Renal cortex interstitium (tissue), 11 donors: ENCODE results near the gene AGAP3. TPM values are rescaled to one million over a fixed set of nuclear protein-coding genes. Genes with fewer than 3 reads are reported as not detected.

Source experiments
- DNase-seq, 11 donors: peaks; one replicate each; pipeline ENCODE4 v3.0.0-alpha.2; 2013; ENCODE audit warnings: low read depth in 9 of 11, low spot score in 4 of 11; ENCODE audit errors: extremely low read depth in 1 of 11
- polyA plus RNA-seq, 3 donors: library from polyadenylated mRNA; unstranded; fragments of 120-200 nt; gene quantifications; one replicate each; pipeline ENCODE4 v1.2.1, GENCODE V29; 2013; ENCODE audit not compliant: insufficient read length in 3 of 3

AGAP3 gene
- polyA plus RNA-seq, 3 donors = 53.8 to 75.3 (median 72.3) TPM

DNA sequence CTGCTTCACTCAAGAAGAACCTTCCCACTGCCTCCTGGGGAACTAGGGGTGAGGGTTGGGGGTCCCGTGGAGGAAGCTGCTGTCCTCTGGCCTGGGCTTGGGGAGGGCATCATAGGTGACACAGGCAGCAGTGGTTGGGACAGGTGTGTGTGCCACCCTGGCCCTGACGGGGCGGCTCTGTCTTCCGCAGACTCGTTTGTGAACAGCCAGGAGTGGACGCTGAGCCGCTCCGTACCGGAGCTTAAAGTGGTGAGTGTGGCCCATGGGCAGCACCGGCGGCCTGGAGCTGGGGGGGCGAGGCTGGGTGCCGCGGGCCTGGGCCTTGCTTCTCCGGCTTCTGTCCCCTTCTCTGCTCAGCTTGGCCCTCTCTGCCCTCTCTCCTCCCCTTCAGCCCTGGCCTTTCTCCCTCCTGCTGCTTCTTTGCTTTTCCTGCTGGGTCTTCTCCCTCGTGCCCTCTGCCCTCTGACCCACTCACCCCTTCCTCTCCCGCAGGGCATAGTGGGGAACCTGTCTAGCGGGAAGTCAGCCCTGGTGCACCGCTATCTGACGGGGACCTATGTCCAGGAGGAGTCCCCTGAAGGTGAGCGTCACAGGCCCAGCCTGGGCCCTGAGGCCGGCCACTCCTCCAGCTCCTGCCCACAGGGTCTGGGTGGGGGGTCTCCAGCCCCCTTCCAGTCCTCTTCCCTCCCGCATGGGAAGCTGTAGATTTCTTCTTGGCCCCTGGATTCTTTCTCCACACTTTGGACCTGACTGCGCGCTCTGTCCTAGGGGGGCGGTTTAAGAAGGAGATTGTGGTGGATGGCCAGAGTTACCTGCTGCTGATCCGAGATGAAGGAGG lies 30.5 kb downstream of the AGAP3 start:
- DNase-seq = no peak

DNA sequence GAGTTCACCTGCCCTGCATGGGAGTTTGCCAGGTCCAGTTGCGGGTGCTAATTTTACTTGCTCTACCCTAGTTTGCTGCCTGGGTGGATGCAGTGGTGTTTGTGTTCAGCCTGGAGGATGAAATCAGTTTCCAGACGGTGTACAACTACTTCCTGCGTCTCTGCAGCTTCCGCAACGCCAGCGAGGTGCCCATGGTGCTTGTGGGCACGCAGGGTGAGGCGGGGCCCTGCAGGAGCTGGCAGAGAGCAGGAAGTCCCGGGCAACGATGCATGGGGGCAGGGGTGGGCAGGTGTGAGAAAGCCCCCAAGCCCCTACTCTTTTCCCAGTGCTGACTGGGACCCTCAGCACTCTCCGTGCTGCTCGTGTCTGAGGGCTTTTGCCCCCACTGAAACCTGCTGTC lies 31.3 kb downstream of the AGAP3 start:
- no peak for DNase-seq

DNA sequence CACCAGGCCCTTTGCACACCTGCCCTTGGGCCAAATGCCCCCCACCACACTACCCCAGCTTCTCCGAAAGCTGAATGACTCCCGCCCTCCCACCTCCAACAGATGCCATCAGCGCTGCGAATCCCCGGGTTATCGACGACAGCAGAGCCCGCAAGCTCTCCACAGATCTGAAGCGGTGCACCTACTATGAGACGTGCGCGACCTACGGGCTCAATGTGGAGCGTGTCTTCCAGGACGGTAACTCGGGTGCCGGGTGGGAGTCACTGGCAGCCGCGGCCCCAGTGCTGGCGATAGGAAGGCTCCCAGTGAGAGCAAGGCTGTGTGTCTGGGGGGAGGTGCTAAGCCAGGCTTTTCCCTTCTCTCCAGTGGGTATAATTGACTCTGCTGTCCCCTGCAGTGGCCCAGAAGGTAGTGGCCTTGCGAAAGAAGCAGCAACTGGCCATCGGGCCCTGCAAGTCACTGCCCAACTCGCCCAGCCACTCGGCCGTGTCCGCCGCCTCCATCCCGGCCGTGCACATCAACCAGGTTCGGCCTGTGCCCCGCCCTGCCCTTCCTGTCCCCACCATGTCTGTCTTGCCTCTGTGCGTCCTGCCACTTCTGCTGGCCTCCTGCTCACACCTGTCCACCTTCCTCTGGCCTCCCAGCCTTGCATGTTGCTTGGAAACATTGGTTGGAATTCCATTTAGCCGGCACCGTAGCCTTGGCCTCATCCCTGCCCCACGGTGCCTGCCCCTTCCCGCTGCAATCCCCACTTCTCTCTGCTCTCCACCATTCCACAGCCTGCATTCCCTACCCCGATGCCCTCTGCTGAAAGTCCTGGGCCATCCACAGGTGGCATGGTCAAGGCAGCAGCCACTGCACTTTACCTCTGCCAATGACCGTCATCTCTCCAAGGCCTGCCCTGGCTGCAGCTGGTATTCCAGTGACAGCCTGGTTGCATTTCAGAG lies 32.1 kb downstream of the AGAP3 start:
- no peak for DNase-seq

DNA sequence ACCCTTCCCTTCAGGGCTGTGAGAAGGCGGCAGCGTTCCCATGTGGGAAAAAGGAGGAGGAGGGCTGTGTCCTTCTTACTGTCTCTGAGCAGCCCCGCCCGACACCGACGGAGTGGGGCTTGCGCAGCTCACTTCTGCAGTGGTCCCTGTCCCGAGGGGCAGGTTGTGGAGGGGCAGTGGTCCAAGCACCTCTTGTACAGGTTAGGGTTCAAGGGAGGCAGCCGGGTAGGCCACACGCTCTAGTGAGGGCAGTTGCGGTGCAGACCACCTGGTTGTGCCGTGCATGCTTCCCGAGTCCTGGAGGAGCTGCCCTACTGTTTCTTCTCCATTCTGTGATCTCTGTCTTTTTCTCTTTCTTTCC lies 32.8 kb downstream of the AGAP3 start:
- no peak for DNase-seq

DNA sequence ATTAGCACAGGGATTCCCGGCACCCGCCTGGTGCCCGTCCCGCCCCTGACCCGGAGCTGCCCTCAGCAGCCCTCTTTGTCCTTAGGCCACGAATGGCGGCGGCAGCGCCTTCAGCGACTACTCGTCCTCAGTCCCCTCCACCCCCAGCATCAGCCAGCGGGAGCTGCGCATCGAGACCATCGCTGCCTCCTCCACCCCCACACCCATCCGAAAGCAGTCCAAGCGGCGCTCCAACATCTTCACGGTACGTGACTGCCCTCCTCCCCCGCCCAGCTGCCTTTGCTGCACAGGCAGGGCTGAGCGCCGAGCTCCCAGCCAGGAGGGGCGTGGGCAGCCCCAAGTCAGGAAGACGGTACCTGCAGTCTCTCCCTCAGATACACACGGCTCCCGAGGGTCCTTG lies 33.6 kb downstream of the AGAP3 start:
- DNase-seq = peak in 1 of 11 donors; percentile 39

DNA sequence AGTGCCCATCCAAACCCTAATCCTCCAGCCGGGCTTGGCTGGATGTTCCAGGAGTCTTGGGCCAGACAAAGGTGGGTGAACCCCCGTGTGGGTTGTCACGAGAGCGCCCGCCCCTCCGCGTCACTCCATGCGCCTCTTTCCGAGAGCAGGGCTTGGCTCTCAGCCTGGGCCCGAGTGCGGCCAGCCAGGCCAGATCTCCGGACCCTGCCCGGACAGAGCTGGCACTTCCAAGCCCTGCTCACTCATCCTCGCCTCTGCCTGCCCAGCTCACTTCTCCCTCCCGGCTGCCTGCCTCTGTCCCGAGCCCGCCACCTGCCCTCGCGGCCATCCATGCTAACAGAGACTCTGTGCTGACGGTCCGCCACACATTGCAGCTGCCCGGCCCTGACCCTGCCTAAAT lies 34.6 kb downstream of the AGAP3 start:
- no peak for DNase-seq

DNA sequence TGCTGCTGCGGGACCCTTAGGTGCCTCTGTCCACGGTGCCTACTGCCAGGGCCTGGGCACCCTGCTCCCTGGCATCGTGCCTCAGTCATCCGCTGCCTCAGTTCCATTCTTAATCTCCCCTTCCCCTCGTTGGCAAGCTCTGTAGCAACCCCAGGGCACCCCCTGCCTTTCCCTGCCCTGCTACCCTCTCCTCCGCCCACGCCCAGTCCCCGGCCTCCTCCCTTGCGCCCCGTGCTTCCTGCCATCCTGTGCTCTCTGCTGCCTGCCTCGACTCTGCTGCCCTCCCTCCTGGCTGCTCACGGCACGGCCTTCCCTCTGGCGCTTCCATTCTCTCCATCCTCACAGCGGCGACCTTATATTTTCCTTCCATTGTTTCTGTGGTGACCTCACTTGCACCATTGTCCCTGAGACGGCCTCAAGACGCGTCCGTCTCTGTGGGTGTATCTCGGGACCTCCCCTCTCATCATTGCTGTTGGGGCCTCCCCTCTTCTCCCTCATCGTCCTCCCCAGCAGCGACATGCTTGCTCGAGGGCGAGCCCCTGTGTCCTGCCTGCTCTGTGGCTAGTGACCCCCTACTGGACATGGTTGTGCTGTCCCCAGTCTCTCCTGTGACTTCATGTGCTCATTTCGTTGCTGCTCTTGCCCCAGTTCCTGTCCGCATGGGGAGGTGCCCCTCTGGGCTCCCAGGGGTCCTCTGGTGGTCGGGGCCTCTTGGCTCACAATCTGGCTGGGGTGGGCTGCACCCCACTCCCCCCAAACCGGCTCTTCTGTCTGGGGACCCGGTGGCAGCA lies 35.3 kb downstream of the AGAP3 start:
- DNase-seq = no peak

DNA sequence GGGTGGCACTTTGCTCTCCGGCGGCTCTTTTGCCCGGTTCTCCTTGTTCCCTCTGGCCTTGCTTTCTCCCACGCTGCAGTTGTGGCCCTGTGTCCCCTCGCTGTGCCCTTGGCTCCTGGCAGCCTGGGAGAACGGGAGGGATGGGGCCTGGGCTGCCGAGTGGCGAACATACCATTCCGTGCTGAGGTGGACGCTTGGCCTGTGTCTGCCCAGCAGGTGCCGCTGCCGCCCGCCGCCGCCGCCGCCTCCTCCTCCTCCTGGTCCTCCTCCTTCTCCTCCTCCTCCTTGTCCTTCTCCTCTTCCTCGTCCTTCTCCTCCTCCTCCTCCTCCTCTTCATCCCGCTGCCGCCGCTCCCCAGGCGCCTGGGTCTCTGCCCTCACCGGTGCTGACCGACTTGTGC lies 36.0 kb downstream of the AGAP3 start:
- DNase-seq = no peak

DNA sequence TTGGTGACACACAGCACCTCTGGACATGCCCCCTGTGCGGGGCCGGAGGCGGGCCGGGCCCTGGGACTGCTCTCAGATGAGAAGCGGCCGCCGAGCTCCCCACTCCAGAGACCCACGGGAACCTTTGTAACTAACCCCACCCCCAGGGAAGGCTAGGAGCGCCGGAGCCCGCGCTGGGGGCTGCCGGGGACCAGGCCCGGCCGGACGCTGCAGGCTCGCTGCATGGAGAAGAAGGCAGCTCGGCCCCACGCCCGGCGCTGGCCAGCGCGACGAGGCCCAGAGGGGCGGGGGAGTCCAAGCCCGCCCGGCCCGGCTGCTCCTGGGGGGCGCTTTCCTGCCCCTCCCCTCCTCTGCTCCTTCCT lies 36.5 kb downstream of the AGAP3 start:
- no peak for DNase-seq

DNA sequence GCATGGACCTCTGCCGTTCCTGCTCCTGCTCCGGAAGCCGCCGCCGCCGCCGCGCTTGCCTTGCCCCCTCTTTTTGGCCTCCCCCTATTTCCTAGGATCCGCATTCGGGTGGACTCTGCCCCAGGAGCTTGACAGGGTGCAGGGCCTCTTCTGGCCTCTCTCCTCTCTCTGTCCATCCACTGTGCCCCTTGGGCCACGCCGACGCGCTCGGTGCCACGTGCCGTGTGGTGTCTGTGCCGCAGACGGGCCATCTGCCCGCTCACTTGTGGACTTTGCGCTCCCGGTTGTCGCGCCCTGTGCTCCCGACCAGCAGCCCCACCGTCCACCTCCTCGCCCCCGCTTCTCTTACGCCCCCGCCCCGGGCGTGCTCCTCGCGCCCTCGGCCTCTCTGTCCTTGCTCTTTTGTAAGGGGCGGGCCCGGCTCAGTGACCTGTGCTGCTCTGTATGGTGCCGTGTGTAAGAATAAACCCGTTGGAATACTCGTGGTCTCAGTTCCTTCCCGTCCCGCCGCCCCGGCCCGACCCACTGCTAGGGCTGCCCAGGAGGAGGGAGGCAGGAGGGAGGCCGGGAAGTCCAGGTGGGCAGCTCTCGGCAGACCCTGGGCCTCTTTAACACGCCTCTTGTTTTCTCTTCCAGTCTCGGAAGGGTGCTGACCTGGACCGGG lies 37.0 kb downstream of the AGAP3 start:
- DNase-seq = no peak

DNA sequence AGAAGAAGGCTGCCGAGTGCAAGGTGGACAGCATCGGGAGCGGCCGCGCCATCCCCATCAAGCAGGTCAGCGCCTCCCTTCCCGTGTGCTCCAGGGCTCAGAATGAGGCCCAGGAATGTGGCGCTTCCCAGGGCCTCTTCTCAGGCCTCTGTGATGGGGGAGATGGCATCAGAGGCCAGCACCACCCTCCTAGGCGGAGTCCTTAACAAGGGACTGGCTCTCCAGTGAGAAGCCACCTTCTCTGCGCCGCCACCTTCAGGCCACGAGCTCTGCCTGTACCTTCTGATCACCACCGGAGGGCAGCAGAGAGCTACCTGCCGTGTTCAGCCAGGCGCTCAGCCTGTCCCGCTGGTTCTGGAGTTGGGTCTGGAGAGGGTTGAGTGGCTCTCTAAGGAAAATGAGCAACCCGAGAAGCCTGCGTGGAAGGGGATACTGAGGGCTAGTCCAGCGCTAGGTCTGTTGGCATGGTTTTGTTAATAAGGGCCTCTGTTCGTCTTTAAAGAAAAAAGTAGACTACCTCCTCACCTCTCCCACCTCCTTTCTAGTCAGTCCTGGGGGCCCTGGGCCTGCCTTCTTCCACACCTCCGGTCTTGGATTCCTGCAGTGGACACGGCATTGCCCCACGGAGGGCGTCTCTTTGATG lies 37.7 kb downstream of the AGAP3 start:
- DNase-seq = peak in 10 of 11 donors; percentile 69 to 83 (median 77)

DNA sequence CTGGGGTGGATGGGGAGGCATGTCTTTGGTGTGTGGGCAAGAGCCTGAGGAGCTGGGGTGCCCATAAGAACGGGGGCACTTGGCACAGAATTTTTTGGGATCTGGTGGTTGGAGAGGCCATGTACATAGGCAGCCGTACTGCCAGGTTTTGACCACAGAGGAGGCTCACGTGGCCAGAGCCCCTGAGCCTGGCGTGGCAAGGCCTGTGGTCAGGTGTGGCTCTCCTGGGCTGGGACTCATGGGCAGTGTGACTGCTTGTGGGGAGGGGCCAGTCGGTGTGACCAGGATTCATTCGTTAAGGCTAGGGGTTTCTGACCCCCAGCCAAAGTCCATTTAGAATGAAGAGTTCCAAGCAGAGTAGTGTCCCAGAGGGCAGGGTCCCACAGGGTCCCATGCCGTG lies 38.2 kb downstream of the AGAP3 start:
- DNase-seq = no peak

DNA sequence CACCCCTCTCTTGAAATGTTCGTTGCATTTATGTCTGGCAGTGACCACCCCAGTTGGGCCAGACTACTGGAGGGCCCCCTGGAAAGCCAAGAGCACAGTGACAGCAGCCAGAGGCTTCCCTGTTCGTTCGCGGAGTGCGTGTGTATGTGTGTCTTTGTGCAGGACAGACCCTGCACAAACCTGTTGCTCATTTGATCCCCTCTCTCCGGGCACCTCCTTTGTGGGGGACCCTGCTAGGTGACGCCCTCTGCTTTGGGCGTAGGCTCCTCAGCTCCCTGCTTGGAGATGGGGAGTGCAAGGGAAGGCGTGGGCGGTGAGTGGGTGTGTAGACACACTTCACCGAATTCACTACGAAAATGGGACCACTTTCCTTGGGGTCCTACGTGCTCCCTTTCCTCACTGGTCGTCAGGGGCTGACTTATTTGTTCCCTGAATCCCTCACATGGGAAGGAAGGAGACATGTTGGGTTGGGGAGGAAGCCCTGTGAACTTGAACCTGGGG lies 38.7 kb downstream of the AGAP3 start:
- DNase-seq = no peak

DNA sequence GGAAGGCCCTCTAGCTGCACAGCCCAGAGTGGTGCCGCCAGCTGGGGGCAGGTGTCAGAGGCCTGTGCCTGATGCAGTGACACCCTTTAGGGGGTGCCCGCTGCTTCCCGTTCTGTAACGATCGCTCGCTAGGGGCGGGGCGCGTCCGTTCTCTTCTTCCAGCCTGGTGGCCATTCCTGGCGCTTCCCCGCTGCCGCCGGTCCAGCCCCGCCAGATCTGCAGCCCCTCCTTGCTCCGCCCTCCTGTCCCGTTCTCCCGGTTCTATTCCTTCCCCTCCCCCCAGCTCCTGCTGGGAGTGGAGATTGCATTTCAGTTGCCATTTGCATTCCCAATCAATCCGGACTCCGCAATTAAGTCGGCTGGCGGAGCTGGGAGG lies 39.2 kb downstream of the AGAP3 start:
- DNase-seq = no peak

DNA sequence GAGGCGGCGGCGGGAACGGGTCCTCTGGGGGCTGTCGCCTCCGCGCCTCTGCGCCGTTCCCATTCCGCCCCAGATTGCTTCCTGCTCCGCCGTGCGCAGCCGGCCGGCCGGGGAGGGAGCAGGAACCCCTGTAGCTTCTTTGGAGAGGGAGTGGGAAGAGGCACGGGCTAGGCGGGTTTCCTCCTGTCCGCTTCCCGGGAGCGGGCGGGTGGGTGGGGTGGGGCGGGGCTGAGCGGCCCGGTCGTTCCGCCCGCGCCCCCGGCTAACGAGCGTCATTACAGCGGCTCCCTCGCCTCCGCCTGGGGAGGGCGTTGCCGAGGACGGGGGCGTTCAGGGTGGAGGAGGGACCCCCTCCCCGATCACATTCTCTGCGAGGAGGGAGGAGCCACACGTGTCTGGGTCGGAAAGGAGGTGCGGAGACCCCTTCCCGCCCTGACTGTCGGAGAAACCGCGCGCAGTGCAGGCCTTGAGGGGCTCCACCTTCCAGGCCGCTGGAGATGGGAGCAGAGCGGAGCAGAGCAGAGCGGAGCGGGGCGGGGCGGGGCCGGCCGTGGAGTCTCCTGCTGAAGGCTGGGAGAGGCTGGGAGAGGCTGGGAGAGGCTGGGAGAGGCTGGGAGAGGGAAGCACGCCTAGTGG lies 39.7 kb downstream of the AGAP3 start:
- DNase-seq = no peak

DNA sequence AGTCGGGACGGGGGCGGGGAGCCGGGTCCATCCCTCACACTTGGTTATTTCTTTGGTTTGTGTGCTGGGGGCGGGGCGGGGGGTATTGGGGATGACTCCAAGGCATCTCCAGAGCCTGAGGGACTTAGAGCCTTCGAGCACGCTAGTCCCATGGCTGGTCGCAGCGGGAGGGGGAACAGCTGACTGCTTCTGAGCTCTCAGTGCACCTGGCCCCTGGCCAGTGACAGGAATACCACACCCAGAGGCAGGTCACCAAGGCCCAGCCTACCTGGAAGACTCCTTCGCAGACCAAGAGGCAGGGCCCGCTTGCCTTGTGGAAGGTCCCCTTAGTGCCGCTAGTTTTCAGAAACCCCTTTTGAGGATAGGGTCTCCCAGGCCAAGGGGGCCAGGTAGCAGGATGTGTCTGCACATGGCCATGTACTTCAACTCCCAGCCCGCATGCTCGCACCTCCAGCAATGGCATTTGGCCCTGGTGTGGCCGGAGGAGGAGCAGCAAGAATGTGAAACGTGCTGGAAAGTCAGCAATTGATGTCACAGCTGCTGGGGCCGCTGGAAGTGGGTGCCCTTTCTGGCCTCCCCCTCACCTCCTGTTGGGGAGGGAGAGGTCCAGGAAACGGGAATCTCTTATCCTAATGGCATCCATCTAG lies 40.3 kb downstream of the AGAP3 start:
- DNase-seq = no peak

DNA sequence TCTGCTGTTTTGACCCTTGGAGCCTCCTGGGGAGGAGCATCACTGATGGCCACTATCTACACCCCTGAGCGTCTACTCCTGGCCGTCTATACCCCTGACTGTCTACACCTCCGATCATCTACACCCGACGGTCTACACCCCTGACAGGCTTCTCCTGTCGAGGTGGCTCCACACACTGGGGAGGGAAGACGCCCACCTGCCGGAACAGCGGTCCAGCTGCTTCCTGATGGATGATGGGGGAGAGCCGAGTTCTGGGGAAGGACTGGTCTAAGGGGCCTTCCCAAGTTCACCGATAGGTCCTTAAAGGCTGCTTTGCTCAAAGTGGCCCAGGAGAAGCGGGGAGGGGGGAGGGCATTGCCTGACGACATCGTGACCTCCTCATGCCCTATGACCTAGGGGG lies 41.9 kb downstream of the AGAP3 start:
- DNase-seq = no peak

DNA sequence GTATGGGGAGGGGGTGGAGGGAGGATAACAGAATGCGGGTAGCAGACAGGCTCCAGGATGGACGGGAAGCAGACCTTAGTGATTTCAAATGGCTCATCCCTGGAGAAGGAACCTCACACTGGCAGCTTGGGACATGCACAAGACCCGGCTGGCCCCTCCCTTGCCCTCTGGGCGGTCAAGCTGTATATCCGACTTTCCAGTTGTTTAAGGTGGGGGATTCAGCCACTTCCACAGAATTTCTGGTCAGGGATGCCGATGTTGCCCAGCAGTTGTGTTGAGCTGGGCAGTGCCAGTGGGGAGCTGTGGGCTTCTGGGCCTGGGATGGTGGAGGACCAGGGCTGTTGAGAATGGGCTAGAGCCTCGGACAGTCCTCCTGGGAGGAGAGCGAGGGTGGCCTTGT lies 42.4 kb downstream of the AGAP3 start:
- no peak for DNase-seq
